ENCODE data around the gene GPX6.
"Not testable (repeated sequence)": the region's sequence is repeated elsewhere in the genome, so short reads cannot be mapped to it uniquely, and the experiment has no call there.

The GPX6 gene

GRCh38 chr6:28523241-28523622 lies 7.6 kb upstream of the GPX6 start:
- DNase-seq: peak; percentile 6

- no peak for DNase-seq
Measured at GRCh38 chr6:28522594-28523240, 7.1 kb upstream of the GPX6 start.

GRCh38 chr6:28517964-28518363 lies 2.4 kb upstream of the GPX6 start:
- no peak for DNase-seq

- not testable (repeated sequence) for DNase-seq
Measured at GRCh38 chr6:28512387-28512786, 3.2 kb downstream of the GPX6 start.

GRCh38 chr6:28511628-28512300 lies 3.8 kb downstream of the GPX6 start:
- DNase-seq: no peak

GRCh38 chr6:28506807-28507475 lies 8.7 kb downstream of the GPX6 start:
- peak; percentile 6 for DNase-seq

GRCh38 chr6:28505733-28506132 lies 9.9 kb downstream of the GPX6 start:
- no peak for DNase-seq

GRCh38 chr6:28502709-28503305 lies 12.8 kb downstream of the GPX6 start:
- not testable (repeated sequence) for DNase-seq

- DNase-seq: not testable (repeated sequence)
Measured at GRCh38 chr6:28502136-28502535, 13.5 kb downstream of the GPX6 start.

- DNase-seq: no peak
Measured at GRCh38 chr6:28501259-28501658, 14.3 kb downstream of the GPX6 start.

GRCh38 chr6:28497893-28498292 lies 17.7 kb downstream of the GPX6 start:
- no peak for DNase-seq

GRCh38 chr6:28497306-28497705 lies 18.3 kb downstream of the GPX6 start:
- no peak for DNase-seq

GRCh38 chr6:28496099-28496779 lies 19.4 kb downstream of the GPX6 start:
- peak; percentile 32 for DNase-seq

GRCh38 chr6:28491984-28492317 lies 23.6 kb downstream of the GPX6 start:
- DNase-seq: no peak

- DNase-seq: peak; percentile 17
Measured at GRCh38 chr6:28490205-28490890, 25.2 kb downstream of the GPX6 start.

- peak; percentile 84 for DNase-seq
Measured at GRCh38 chr6:28489366-28490204, 26.0 kb downstream of the GPX6 start.

- DNase-seq: peak; percentile 78
Measured at GRCh38 chr6:28488916-28489365, 26.7 kb downstream of the GPX6 start.

GRCh38 chr6:28486988-28487742 lies 28.4 kb downstream of the GPX6 start:
- DNase-seq: no peak

- no peak for DNase-seq
Measured at GRCh38 chr6:28486533-28486932, 29.1 kb downstream of the GPX6 start.

GRCh38 chr6:28485482-28485881 lies 30.1 kb downstream of the GPX6 start:
- peak; percentile 4 for DNase-seq
